ENCODE data around the gene ATOH8. TPM values are rescaled to one million over a fixed set of nuclear protein-coding genes. Genes with fewer than 3 reads are reported as not detected.

Gene ATOH8
- total and polyA plus RNA-seq, 9 donors, result 9.4 to 37.7 (median 29.6) TPM

DNA sequence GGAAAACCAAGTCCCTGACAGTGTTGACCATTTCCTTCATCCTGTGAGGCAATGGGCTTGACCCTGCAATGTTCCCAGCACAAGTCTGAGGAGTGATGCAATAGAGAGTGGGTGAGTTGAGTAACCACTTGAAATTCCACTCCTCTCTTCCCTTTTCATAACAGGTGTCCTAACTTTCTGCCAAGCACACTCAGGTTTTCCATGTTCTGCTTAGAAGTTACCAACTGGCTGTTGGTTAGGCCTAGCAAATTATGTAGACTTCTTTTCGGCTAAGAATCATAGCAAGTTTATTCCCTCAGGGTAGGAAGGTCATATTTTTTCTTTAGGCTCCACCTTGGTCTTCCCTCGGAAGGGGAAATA is 48.1 kb upstream of the ATOH8 start:
- H3K36me3 ChIP-seq, result no peaks in the 10 kb centered on the region
- H3K4me3 ChIP-seq, result no peak overlapping the region
- H3K9me3 ChIP-seq, result no peaks in the 10 kb centered on the region
- 70 to 91% (median 84%) methylated on average over 2 of the region's 2 CpGs for WGBS, 3 donors
- TF ChIP-seq, protein P1, sequence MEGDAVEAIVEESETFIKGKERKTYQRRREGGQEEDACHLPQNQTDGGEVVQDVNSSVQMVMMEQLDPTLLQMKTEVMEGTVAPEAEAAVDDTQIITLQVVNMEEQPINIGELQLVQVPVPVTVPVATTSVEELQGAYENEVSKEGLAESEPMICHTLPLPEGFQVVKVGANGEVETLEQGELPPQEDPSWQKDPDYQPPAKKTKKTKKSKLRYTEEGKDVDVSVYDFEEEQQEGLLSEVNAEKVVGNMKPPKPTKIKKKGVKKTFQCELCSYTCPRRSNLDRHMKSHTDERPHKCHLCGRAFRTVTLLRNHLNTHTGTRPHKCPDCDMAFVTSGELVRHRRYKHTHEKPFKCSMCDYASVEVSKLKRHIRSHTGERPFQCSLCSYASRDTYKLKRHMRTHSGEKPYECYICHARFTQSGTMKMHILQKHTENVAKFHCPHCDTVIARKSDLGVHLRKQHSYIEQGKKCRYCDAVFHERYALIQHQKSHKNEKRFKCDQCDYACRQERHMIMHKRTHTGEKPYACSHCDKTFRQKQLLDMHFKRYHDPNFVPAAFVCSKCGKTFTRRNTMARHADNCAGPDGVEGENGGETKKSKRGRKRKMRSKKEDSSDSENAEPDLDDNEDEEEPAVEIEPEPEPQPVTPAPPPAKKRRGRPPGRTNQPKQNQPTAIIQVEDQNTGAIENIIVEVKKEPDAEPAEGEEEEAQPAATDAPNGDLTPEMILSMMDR (IDR thresholded peaks at IDR 0.05), result no peak
- peak; percentile 84 for TF ChIP-seq EP300 (IDR thresholded peaks at IDR 0.05)
- no peak for TF ChIP-seq POLR2A (IDR thresholded peaks at IDR 0.05)
- H3K4me1 ChIP-seq (ENCODE audit: insufficient read depth), result peaks cover 8% of the 10 kb centered on the region
- intact Hi-C loops (cut with DNase I), result loop anchor here in 1 of 4 donors (5.0 kb wide), 1 partner anchor 63 kb away; no protein-coding TSS in a partner anchor
- H3K27ac ChIP-seq, result no peak overlapping the region
- no peaks in the 10 kb centered on the region for H3K27me3 ChIP-seq
- peak in 2 of 5 donors; percentile 67 to 76 for DNase-seq

DNA sequence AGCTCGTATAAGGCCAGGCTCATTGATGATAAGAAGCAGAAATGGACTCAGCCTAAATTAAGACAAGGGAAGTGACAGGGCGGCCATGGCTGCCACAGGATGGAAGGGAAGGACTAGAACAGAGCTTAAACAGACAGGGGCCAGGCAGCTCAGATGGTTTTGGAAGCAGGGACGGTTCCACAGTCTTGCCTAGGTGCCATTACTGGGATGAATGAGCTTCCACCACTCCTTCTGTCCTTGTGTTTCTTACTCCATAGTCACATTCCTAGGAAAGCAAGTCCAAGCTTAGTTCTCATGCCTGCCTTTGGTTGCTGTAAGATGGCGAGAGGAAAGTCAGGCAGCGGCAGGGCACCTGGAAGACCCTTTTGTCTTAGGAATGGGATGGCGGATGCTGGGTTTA is 47.7 kb upstream of the ATOH8 start:
- DNase-seq, result no peak
- intact Hi-C loops (cut with DNase I), result loop anchor here in 1 of 4 donors (5.0 kb wide), 1 partner anchor 64 kb away; no protein-coding TSS in a partner anchor
- WGBS, 3 donors, result 76 to 86% (median 78%) methylated on average over 6 of the region's 6 CpGs
- Histone ChIP-seq H3K4me1 (ENCODE audit: insufficient read depth) (peaks cover 12% of the 10 kb centered on the region), H3K27me3 (no peaks in the 10 kb centered on the region), H3K27ac (no peak overlapping the region), H3K9me3 (no peaks in the 10 kb centered on the region), H3K36me3 (no peaks in the 10 kb centered on the region), H3K4me3 (no peak overlapping the region)
- no peak for TF ChIP-seq EP300 (IDR thresholded peaks at IDR 0.05)
- TF ChIP-seq POLR2A (IDR thresholded peaks at IDR 0.05), result no peak
- TF ChIP-seq, protein P1 (IDR thresholded peaks at IDR 0.05), result no peak

DNA sequence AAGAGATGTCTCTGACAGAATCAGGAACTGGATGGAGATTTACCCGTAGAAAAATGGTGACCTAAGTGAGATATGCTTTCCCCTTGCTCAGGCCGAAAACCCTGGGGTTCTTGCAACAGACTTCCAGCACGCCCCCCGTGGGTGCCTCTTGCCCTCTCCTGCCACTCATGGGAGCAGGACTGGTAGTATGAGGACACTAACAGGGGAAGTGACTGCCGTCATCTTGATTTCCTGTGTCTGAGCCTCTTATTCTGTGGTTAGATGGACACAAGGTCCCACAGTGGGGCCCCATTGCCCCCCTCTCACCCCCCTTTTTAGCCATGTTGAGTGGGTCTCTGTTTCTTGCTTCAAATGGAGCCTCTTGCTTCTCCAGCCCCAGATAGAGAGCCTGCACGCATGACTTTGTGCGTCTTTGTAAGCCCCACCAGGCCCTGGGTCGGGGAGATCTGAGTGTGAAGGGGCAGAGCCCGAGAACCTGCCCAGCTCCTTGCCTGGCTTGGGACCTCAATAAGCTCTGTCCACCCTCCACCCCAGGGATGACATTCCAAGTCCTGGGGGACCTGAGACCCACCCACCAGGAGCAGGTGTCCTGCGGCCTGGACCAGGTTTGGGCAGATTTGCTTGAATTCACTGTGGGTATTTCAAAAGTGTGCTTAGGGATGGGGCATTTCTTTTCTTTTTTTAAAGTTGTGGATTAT is 47.0 kb upstream of the ATOH8 start:
- Histone ChIP-seq H3K27ac (no peak overlapping the region), H3K27me3 (no peaks in the 10 kb centered on the region), H3K9me3 (no peaks in the 10 kb centered on the region), H3K4me3 (no peak overlapping the region), H3K4me1 (ENCODE audit: insufficient read depth) (peaks cover 17% of the 10 kb centered on the region), H3K36me3 (no peaks in the 10 kb centered on the region)
- intact Hi-C loops (cut with DNase I), result loop anchor here in 1 of 4 donors (5.0 kb wide), 1 partner anchor 64 kb away; no protein-coding TSS in a partner anchor
- DNase-seq, result no peak
- TF ChIP-seq EP300 (IDR thresholded peaks at IDR 0.05), result no peak
- TF ChIP-seq, protein P1 (IDR thresholded peaks at IDR 0.05), result no peak
- no peak for TF ChIP-seq POLR2A (IDR thresholded peaks at IDR 0.05)
- 84 to 92% (median 90%) methylated on average over 10 of the region's 10 CpGs for WGBS, 3 donors

DNA sequence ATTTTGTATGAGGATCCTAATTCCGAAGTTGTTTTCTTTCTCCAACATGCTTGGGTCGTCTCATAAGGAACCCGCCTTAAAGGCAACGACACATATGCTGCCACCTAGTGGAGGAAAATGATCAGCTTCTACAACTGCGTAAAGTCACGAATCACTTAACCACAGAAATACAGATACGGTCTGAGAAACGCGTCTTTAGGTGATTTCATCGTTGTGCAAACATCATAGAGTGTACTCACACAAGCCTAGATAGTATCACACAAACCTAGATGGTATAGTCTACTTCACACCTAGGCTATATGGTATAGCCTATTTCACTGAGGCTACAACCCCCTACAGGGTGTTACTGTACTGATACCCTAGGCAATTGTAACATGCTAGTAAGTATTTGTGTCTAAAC is 46.5 kb upstream of the ATOH8 start:
- Histone ChIP-seq H3K9me3 (no peaks in the 10 kb centered on the region), H3K27me3 (no peaks in the 10 kb centered on the region), H3K36me3 (no peaks in the 10 kb centered on the region), H3K27ac (no peak overlapping the region), H3K4me1 (ENCODE audit: insufficient read depth) (peaks cover 20% of the 10 kb centered on the region), H3K4me3 (no peak overlapping the region)
- no peak for TF ChIP-seq POLR2A (IDR thresholded peaks at IDR 0.05)
- no peak for TF ChIP-seq EP300 (IDR thresholded peaks at IDR 0.05)
- TF ChIP-seq, protein P1 (IDR thresholded peaks at IDR 0.05), result peak; percentile 75 to 83 (median 80)
- WGBS, 3 donors, result 0 to 2% (median 1%) methylated on average over 10 of the region's 10 CpGs
- peak in 2 of 5 donors; percentile 57 to 78 for DNase-seq
- intact Hi-C loops (cut with DNase I), result loop anchor here in 1 of 4 donors (5.0 kb wide), 1 partner anchor 65 kb away; no protein-coding TSS in a partner anchor
